ENCODE data around the gene TNFRSF9. TPM values are rescaled to one million over a fixed set of nuclear protein-coding genes. Genes with fewer than 3 reads are reported as not detected.

Gene TNFRSF9
- total RNA-seq, 1 donor from 2014 or later: not detected

DNA sequence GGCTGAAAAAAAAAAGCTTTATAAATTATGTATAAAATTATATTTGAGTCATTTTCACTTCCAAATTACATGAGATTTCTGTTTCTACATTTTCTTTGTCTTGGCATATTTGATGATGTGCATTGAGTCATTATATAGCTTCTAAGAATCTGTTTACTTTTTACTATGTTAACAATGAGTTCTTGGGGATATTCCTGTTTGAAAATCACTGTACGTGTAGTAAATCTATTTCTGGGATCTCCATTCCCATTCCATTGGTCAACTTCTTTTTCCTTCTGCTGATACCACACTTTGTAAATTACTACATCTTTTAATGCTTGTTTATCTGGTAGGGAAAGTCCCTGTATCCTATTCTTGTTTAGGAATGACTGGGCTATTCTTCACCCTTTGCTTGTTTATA, 43.6 kb downstream of the TNFRSF9 start:
- Histone ChIP-seq H3K4me1 (peaks cover 0 to 5% of the 10 kb centered on the region in 2 donors), H3K27me3 (no peaks in the 10 kb centered on the region), H3K4me3 (no peak overlapping the region), H3K36me3 (no peaks in the 10 kb centered on the region), H3K27ac (no peak overlapping the region), H3K9me3 (no peaks in the 10 kb centered on the region)
- intact Hi-C loops (cut with DNase I): no loop called here
- TF ChIP-seq, protein P1, sequence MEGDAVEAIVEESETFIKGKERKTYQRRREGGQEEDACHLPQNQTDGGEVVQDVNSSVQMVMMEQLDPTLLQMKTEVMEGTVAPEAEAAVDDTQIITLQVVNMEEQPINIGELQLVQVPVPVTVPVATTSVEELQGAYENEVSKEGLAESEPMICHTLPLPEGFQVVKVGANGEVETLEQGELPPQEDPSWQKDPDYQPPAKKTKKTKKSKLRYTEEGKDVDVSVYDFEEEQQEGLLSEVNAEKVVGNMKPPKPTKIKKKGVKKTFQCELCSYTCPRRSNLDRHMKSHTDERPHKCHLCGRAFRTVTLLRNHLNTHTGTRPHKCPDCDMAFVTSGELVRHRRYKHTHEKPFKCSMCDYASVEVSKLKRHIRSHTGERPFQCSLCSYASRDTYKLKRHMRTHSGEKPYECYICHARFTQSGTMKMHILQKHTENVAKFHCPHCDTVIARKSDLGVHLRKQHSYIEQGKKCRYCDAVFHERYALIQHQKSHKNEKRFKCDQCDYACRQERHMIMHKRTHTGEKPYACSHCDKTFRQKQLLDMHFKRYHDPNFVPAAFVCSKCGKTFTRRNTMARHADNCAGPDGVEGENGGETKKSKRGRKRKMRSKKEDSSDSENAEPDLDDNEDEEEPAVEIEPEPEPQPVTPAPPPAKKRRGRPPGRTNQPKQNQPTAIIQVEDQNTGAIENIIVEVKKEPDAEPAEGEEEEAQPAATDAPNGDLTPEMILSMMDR (IDR thresholded peaks at IDR 0.05): no peak
- DNase-seq (ENCODE audit: low spot score in 2 of 2): no peak

DNA sequence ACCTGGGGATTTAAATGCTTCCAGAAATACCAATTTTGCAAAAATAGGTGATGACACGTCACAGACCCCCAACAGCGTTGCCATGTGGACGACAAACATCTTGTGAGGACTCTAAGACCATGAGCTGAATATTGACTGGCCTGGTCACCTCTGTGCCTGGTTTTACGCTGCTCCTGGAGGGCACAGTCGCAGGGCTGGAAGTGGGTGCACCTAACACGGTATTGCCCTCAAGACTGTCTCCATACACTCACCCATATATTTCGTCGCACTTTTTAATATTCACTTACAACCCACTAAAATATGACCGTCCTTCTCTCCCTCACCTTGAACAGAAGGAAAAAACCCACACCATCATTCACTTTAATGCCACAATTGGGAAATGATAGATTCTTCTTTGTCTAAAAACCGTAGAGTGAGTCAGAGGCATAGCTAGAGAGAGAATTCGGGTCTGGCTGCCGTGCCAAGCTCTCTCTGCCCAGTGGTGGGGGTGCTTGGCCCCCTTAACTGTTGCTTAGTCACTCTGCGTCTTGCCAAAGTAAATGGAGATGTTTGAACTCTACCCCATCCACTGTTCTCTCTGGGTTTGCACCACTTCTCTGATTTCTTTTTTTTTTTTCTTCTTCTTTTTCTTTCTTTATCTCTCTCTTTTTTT, 47.0 kb downstream of the TNFRSF9 start:
- no peak overlapping the region for H3K4me3 ChIP-seq
- no peaks in the 10 kb centered on the region for H3K9me3 ChIP-seq
- no peak overlapping the region for H3K27ac ChIP-seq
- H3K27me3 ChIP-seq: no peaks in the 10 kb centered on the region
- intact Hi-C loops (cut with DNase I): no loop called here
- H3K36me3 ChIP-seq: no peaks in the 10 kb centered on the region
- peaks cover 0 to 5% of the 10 kb centered on the region in 2 donors for H3K4me1 ChIP-seq
- TF ChIP-seq, protein P1 (IDR thresholded peaks at IDR 0.05): no peak
- DNase-seq (ENCODE audit: low spot score in 2 of 2): peak; percentile 54 to 86

DNA sequence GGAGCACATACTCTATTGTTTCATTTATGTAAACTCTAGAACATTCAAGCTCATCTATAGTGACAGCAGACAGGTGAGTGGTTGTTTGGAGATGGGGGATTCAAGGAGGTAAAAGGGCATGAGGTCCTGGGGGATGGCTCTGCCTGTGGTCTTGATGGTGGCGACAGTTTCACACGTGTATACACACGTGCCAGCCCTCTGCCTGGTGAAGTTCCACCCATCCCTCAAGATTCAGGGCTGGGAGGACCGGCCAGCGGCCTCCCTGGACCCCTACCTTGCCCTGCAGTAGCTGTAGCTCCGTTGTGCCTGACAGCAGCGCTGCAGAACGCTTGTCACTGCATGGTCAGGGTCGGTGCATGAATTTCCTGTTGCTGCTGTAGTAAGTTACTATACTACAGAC, 48.8 kb downstream of the TNFRSF9 start:
- Histone ChIP-seq H3K27ac (no peak overlapping the region), H3K9me3 (no peaks in the 10 kb centered on the region), H3K4me1 (peaks cover 0 to 5% of the 10 kb centered on the region in 2 donors), H3K4me3 (no peak overlapping the region), H3K27me3 (no peaks in the 10 kb centered on the region), H3K36me3 (no peaks in the 10 kb centered on the region)
- intact Hi-C loops (cut with DNase I): no loop called here
- DNase-seq (ENCODE audit: low spot score in 2 of 2): no peak
- TF ChIP-seq, protein P1 (IDR thresholded peaks at IDR 0.05): no peak

DNA sequence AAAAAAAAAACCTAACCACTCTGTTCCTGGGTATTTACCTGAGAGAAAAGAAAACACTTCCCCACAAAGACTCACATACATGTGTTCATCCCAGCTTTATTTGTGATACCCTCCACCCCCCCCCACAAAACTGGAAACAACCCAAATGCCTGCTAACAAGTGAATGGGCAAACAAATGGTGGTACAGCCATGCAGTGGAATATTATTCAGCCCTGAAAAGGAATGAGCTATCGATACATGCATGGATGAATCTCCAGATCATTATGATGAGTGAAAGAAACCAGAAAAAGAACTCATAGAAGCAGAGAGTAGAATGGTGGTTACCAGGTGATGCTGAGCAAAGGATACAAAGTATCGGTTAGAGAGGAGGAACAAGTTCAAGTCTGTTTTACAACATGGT, 49.8 kb downstream of the TNFRSF9 start:
- no peak for DNase-seq (ENCODE audit: low spot score in 2 of 2)
- no peaks in the 10 kb centered on the region for H3K36me3 ChIP-seq
- H3K27ac ChIP-seq: no peak overlapping the region
- H3K4me1 ChIP-seq: peaks cover 0 to 5% of the 10 kb centered on the region in 2 donors
- intact Hi-C loops (cut with DNase I): no loop called here
- no peak overlapping the region for H3K4me3 ChIP-seq
- TF ChIP-seq, protein P1 (IDR thresholded peaks at IDR 0.05): no peak
- no peaks in the 10 kb centered on the region for H3K9me3 ChIP-seq
- no peaks in the 10 kb centered on the region for H3K27me3 ChIP-seq

DNA sequence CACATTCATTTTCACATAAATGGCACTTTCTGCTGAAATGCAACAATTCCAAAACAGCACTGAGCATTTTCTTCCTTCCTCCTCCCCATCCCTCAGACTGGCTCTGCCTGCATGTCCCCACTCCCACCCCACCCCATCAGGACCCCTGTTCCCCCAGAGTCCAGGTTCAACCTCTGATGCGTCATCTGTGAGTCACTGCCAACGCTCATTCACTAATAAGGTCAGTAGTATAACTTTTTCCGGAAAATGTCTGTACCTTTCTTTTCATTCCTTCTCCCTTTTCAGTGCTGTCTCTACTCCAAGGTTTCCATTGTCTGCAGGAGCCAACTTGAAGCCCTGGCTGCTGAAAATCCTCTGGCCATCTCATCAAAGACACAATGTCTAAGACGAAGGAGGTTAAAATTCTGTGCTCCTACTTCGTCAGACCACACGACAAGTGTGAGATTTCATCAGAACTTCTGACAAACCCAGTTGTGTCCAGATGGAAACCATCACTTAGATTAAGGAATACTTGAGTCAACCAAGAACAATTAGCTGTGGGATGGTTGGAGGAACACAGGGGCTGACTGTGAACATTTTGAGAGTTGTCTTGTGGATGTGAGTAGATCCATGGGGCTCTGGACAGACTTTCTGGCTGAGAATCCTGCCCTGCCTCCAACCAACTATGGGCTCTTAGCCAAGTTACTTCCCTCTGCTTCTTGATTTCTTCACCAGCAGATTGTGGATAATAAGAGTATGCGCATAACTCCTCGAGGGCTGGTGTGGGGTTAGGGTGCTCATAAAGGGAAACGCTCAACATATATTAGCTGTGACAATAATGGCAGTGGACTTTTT, 52.2 kb downstream of the TNFRSF9 start:
- Histone ChIP-seq H3K27me3 (no peaks in the 10 kb centered on the region), H3K27ac (no peak overlapping the region), H3K4me1 (no peaks in the 10 kb centered on the region), H3K4me3 (no peak overlapping the region), H3K9me3 (no peaks in the 10 kb centered on the region), H3K36me3 (no peaks in the 10 kb centered on the region)
- DNase-seq (ENCODE audit: low spot score in 2 of 2): no peak
- intact Hi-C loops (cut with DNase I): no loop called here
- TF ChIP-seq, protein P1 (IDR thresholded peaks at IDR 0.05): no peak
